Measurements from ENCODE around the gene C14orf132.

- TF ChIP-seq, protein P1, sequence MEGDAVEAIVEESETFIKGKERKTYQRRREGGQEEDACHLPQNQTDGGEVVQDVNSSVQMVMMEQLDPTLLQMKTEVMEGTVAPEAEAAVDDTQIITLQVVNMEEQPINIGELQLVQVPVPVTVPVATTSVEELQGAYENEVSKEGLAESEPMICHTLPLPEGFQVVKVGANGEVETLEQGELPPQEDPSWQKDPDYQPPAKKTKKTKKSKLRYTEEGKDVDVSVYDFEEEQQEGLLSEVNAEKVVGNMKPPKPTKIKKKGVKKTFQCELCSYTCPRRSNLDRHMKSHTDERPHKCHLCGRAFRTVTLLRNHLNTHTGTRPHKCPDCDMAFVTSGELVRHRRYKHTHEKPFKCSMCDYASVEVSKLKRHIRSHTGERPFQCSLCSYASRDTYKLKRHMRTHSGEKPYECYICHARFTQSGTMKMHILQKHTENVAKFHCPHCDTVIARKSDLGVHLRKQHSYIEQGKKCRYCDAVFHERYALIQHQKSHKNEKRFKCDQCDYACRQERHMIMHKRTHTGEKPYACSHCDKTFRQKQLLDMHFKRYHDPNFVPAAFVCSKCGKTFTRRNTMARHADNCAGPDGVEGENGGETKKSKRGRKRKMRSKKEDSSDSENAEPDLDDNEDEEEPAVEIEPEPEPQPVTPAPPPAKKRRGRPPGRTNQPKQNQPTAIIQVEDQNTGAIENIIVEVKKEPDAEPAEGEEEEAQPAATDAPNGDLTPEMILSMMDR (IDR thresholded peaks at IDR 0.05), result no peak
- no peak for TF ChIP-seq POLR2A (IDR thresholded peaks at IDR 0.05)
Measured at GRCh38 chr14:96088481-96088880, 49.3 kb downstream of the C14orf132 start.

Measured in esophagus squamous epithelium (tissue), 4 donors.